NB4 (cell line): ENCODE results near the gene FAM204A.

Experiments used
- DNase-seq: peaks from one replicate; pipeline ENCODE4 v3.0.0; 2010; ENCODE audit warnings: low read depth
- H3K4me3 ChIP-seq: one replicate; pipeline ENCODE4 v1.5.1; 2011; ENCODE audit warnings: mild to moderate bottlenecking, low read depth, low read length, moderate library complexity
- MYC ChIP-seq: IDR thresholded peaks from 2 replicates; pipeline ENCODE4 v1.6.1; 2011; ENCODE audit warnings: low read depth, low read length
- POLR2A ChIP-seq: IDR thresholded peaks from 2 replicates; pipeline ENCODE4 v1.6.1; 2011; ENCODE audit warnings: mild to moderate bottlenecking; ENCODE audit not compliant: insufficient read length; ENCODE audit errors: extremely low read depth
- TF ChIP-seq, protein P1 (sequence below): IDR thresholded peaks from 2 replicates; pipeline ENCODE4 v1.6.1; 2011; ENCODE audit warnings: low read depth, low read length
- TF ChIP-seq, protein P2 (sequence below): IDR thresholded peaks from one replicate; pipeline ENCODE4 v1.5.1; 2012; ENCODE audit warnings: low read depth, low read length

Gene FAM204A

GRCh38 chr10:118264252-118264651 lies 77.9 kb downstream of the FAM204A start:
- TF ChIP-seq, protein P1, sequence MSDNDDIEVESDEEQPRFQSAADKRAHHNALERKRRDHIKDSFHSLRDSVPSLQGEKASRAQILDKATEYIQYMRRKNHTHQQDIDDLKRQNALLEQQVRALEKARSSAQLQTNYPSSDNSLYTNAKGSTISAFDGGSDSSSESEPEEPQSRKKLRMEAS: no peak
- TF ChIP-seq POLR2A (no peak), MYC (no peak)
- TF ChIP-seq, protein P2, sequence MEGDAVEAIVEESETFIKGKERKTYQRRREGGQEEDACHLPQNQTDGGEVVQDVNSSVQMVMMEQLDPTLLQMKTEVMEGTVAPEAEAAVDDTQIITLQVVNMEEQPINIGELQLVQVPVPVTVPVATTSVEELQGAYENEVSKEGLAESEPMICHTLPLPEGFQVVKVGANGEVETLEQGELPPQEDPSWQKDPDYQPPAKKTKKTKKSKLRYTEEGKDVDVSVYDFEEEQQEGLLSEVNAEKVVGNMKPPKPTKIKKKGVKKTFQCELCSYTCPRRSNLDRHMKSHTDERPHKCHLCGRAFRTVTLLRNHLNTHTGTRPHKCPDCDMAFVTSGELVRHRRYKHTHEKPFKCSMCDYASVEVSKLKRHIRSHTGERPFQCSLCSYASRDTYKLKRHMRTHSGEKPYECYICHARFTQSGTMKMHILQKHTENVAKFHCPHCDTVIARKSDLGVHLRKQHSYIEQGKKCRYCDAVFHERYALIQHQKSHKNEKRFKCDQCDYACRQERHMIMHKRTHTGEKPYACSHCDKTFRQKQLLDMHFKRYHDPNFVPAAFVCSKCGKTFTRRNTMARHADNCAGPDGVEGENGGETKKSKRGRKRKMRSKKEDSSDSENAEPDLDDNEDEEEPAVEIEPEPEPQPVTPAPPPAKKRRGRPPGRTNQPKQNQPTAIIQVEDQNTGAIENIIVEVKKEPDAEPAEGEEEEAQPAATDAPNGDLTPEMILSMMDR: no peak
- no peak overlapping the region for H3K4me3 ChIP-seq
- no peak for DNase-seq

DNA sequence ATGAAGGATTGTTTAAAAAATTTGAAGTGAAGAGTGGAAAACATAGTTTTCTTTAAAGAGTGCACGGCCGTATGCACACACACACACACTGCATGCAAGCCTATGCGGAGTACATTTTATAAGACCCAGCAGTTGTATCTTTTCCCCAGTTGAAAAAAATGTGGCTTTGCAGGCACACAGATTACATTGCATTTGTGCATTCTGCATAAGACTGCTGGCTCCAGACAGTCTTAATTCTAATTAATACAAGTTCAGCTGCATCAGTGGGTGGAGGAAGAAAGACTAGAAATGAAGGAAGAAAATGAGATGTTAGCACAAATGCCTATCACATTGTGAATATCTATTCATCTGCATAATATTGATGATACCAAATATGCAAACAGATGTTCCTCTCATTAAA lies 79.6 kb downstream of the FAM204A start:
- no peak overlapping the region for H3K4me3 ChIP-seq
- TF ChIP-seq, protein P1: no peak
- TF ChIP-seq POLR2A (no peak), MYC (no peak)
- TF ChIP-seq, protein P2: no peak
- no peak for DNase-seq

- DNase-seq: peak; percentile 63
- TF ChIP-seq, protein P1: no peak
- TF ChIP-seq POLR2A: no peak
- TF ChIP-seq, protein P2: peak; percentile 76
- no peak overlapping the region for H3K4me3 ChIP-seq
These were observed 82.7 kb downstream of the FAM204A start for GRCh38 chr10:118259288-118259906.

GRCh38 chr10:118258285-118258684 lies 83.8 kb downstream of the FAM204A start:
- no peak overlapping the region for H3K4me3 ChIP-seq
- TF ChIP-seq, protein P1: no peak
- TF ChIP-seq, protein P2: no peak
- TF ChIP-seq POLR2A: no peak
- TF ChIP-seq MYC: no peak
- DNase-seq: no peak

GRCh38 chr10:118256825-118257570 lies 85.1 kb downstream of the FAM204A start:
- TF ChIP-seq POLR2A: no peak
- TF ChIP-seq, protein P2: no peak
- TF ChIP-seq, protein P1: no peak
- no peak for TF ChIP-seq MYC
- DNase-seq: no peak
- no peak overlapping the region for H3K4me3 ChIP-seq
